Heart right ventricle (tissue), 16 donors: ENCODE data around the gene ANO1. TPM values are rescaled to one million over a fixed set of nuclear protein-coding genes. Genes with fewer than 3 reads are reported as not detected.

Experiments used
- ATAC-seq, 8 donors: fragments of 200-7000 bp; cut with Tn5 transposase; one replicate each; pipeline ENCODE4 v1.9.1; 2020; ENCODE audit warnings: mild to moderate bottlenecking in 8 of 8, moderate library complexity in 8 of 8, moderate number of reproducible peaks in 1 of 8
- DNase-seq, 2 donors: peaks; one replicate each; pipeline ENCODE4 v3.0.0-alpha.2; 2020
- H3K27ac ChIP-seq, 10 donors: fragments of 200-600 bp; sonication (generic) in 2 of 10; one replicate each; pipeline versions ENCODE4 v1.5.0 to v1.8.0; 2020 to 2022; ENCODE audit warnings: mild to moderate bottlenecking in 3 of 10
- H3K27me3 ChIP-seq, 7 donors: fragments of 200-600 bp; one replicate each; pipeline ENCODE4 v1.8.0; 2021 to 2022; ENCODE audit warnings: mild to moderate bottlenecking in 2 of 7
- H3K36me3 ChIP-seq, 9 donors: fragments of 200-600 bp; sonication (generic) in 1 of 9; one replicate each; pipeline versions ENCODE4 v1.5.0 to v1.8.0; 2020 to 2022; ENCODE audit warnings: mild to moderate bottlenecking in 2 of 9
- H3K4me1 ChIP-seq, 9 donors: fragments of 200-600 bp; sonication (generic) in 1 of 9; one replicate each; pipeline versions ENCODE4 v1.5.0 to v1.8.0; 2020 to 2022; ENCODE audit warnings: mild to moderate bottlenecking in 4 of 9
- H3K4me3 ChIP-seq, 10 donors: fragments of 200-600 bp; sonication (generic) in 2 of 10; one replicate each; pipeline versions ENCODE4 v1.5.0 to v1.8.0; 2020 to 2022; ENCODE audit warnings: mild to moderate bottlenecking in 7 of 10, moderate library complexity in 2 of 10
- H3K9me3 ChIP-seq, 11 donors: fragments of 200-600 bp in 10 of 11; sonication (generic) in 2 of 11; one replicate each; pipeline versions ENCODE4 v1.5.0 to v1.8.0; 2013 to 2022; ENCODE audit warnings: mild to moderate bottlenecking in 2 of 11, control low read depth in 1 of 11, moderate library complexity in 1 of 11
- CTCF ChIP-seq, 9 donors: fragments of 200-600 bp; sonication (generic) in 2 of 9; IDR thresholded peaks; one replicate each; pipeline versions ENCODE4 v1.5.0 to v1.8.0; 2021 to 2022; ENCODE audit warnings: antibody characterized with exemption in 9 of 9, mild to moderate bottlenecking in 5 of 9, moderate library complexity in 1 of 9
- WGBS, 2 donors: extraction: QIAGEN DNeasy Blood & Tissue Kit; methylation state at CpG; one replicate each; pipeline ENCODE4 v1.1.7; 2013; ENCODE audit warnings: inconsistent platforms in 1 of 2; 5-methylcytosine and 5-hydroxymethylcytosine counted together
- intact Hi-C, 10 donors: fragments of 100-400 bp; cut with DNase I; formaldehyde crosslinking; loops; one replicate each; pipeline versions ENCODE4 v1.11.1 to v1.14.2; 2022
- polyA plus RNA-seq, 2 donors: library from polyadenylated mRNA; stranded (reverse); fragments of 200-250 nt; gene quantifications; one replicate each; pipeline ENCODE4 v1.2.3, GENCODE V29; 2013
- total RNA-seq, 10 donors: library from RNA; stranded (reverse); fragmentation: NEBNext Ultra II Directional in 3 of 10; extraction: Animal tissue kit (Norgen Biotek cat#: 25700) in 3 of 10; gene quantifications; one replicate each; pipeline versions ENCODE4 v1.2.1 to v1.2.4, GENCODE V29; 2021 to 2023
- donor health status: Arrhythmogenic right ventricular cardiomyopathy.
- donor health status: ischemic (EF 13 %, LVEDD 7.1; RV severe dilation, severe dysfunction).
- donor health status: healthy with polysubstance abuse.
- donor health status: DM: no; HTN: yes; CAD: no.
- donor health status: DM: no; HTN: no; CAD: no.
- donor health status: ischemic (EF 25% LVEDD 6.9; RV normal size, moderate dysfunction).
- donor health status: ischemic (EF 25% LVEDD 5.7; RV mildly dilated, moderate dysfunction).
- donor health status: healthy.
- donor health status: DM: yes; HTN: yes; CAD: no.
- donor health status: Ischemic cardiomyopathy.
- donor health status: ischemic (EF 35%, LVEDD 5.7; RV mildly dilated, moderate dysfunction).
- donor health status: nonischemic (EF 11% LVEDD 7.7; RV severe dilation, severe dysfunction).
- donor health status: DM: yes; HTN: yes; CAD: no.
- donor health status: PGD.
- donor health status: ischemic (EF 29% LVEDD 5.4; RV normal size, mild dysfunction).
- donor health status: nonischemic (EF 23%, LVEDD 6.1; RV moderate dilation, normal function).

The ANO1 gene
- total and polyA plus RNA-seq, 12 donors: 6.6 to 13.8 (median 9.7) TPM

GRCh38 chr11:70085815-70086769 is 8.0 kb downstream of the ANO1 start:
- intact Hi-C loops: loop anchor here in 2 of 10 donors (10.0 kb wide), 2 partner anchors 101 to 171 kb away; no protein-coding TSS in a partner anchor
- H3K27ac ChIP-seq: peak overlapping the region in 3 of 10 donors; percentile 12 to 50 (median 48)
- peaks cover 0 to 56% (median 6%) of the 10 kb centered on the region in 9 donors for H3K4me1 ChIP-seq
- no peak for ATAC-seq
- peaks cover 0 to 6% (median 0%) of the 10 kb centered on the region in 9 donors for H3K36me3 ChIP-seq
- H3K4me3 ChIP-seq: no peak overlapping the region
- DNase-seq: no peak
- H3K9me3 ChIP-seq: no peaks in the 10 kb centered on the region
- WGBS, 2 donors: 76 to 78% methylated on average over 30 of the region's 30 CpGs
- H3K27me3 ChIP-seq: peaks cover 0 to 23% (median 0%) of the 10 kb centered on the region in 7 donors
- TF ChIP-seq CTCF (IDR thresholded peaks at IDR 0.05): no peak

GRCh38 chr11:70087446-70088167 is 9.5 kb downstream of the ANO1 start:
- 64 to 70% methylated on average over 32 of the region's 32 CpGs for WGBS, 2 donors
- DNase-seq (no peak), ATAC-seq (no peak)
- Histone ChIP-seq H3K27me3 (peaks cover 0 to 13% (median 0%) of the 10 kb centered on the region in 7 donors), H3K4me1 (peaks cover 0 to 55% (median 10%) of the 10 kb centered on the region in 9 donors), H3K4me3 (no peak overlapping the region), H3K36me3 (peaks cover 0 to 9% (median 0%) of the 10 kb centered on the region in 9 donors), H3K27ac (peak overlapping the region in 1 of 10 donors; percentile 28), H3K9me3 (no peaks in the 10 kb centered on the region)
- TF ChIP-seq CTCF (IDR thresholded peaks at IDR 0.05): no peak
- intact Hi-C loops: loop anchor here in 2 of 10 donors (10.0 kb wide), 2 partner anchors 103 to 173 kb away; no protein-coding TSS in a partner anchor

GRCh38 chr11:70088735-70089250 is 10.7 kb downstream of the ANO1 start:
- no peaks in the 10 kb centered on the region for H3K9me3 ChIP-seq
- peaks cover 0 to 9% (median 0%) of the 10 kb centered on the region in 9 donors for H3K36me3 ChIP-seq
- WGBS, 2 donors: 78 to 79% methylated on average over 16 of the region's 16 CpGs
- peaks cover 0 to 48% (median 10%) of the 10 kb centered on the region in 9 donors for H3K4me1 ChIP-seq
- DNase-seq: no peak
- TF ChIP-seq CTCF (IDR thresholded peaks at IDR 0.05): no peak
- peak overlapping the region in 7 of 10 donors; percentile 11 to 35 (median 22) for H3K27ac ChIP-seq
- peaks cover 0 to 13% (median 0%) of the 10 kb centered on the region in 7 donors for H3K27me3 ChIP-seq
- peak in 6 of 8 donors; percentile 6 to 70 (median 23) for ATAC-seq
- H3K4me3 ChIP-seq: no peak overlapping the region
- intact Hi-C loops: loop anchor here in 2 of 10 donors (10.0 kb wide), 2 partner anchors 104 to 174 kb away; no protein-coding TSS in a partner anchor
